ENCODE measurements around the gene MRPL3. TPM values are rescaled to one million over a fixed set of nuclear protein-coding genes. Genes with fewer than 3 reads are reported as not detected.
"Not testable (repeated sequence)": the region's sequence is repeated elsewhere in the genome, so short reads cannot be mapped to it uniquely, and the experiment has no call there.

Gene MRPL3
- polyA plus RNA-seq, 1 donor = 121 TPM

GRCh38 chr3:131505421-131505820 is 2.6 kb upstream of the MRPL3 start:
- DNase-seq = no peak

GRCh38 chr3:131503320-131503635 is 507 bp upstream of the MRPL3 start:
- peak; percentile 3 for DNase-seq

- DNase-seq = no peak
These were observed 822 bp downstream of the MRPL3 start for GRCh38 chr3:131501949-131502348.

- DNase-seq = peak; percentile 20
These were observed 8.1 kb downstream of the MRPL3 start for GRCh38 chr3:131494706-131495105.

- DNase-seq = no peak
These were observed 11.0 kb downstream of the MRPL3 start for GRCh38 chr3:131491775-131492174.

GRCh38 chr3:131491084-131491483 is 11.7 kb downstream of the MRPL3 start:
- DNase-seq = no peak

- not testable (repeated sequence) for DNase-seq
These were observed 16.2 kb downstream of the MRPL3 start for GRCh38 chr3:131486545-131486944.

GRCh38 chr3:131485119-131485518 is 17.7 kb downstream of the MRPL3 start:
- DNase-seq = no peak

GRCh38 chr3:131484496-131485111 is 18.2 kb downstream of the MRPL3 start:
- DNase-seq = no peak

GRCh38 chr3:131480116-131480515 is 22.7 kb downstream of the MRPL3 start:
- DNase-seq = no peak

- no peak for DNase-seq
These were observed 25.0 kb downstream of the MRPL3 start for GRCh38 chr3:131477813-131478212.

GRCh38 chr3:131474115-131474514 is 28.7 kb downstream of the MRPL3 start:
- DNase-seq = no peak

GRCh38 chr3:131470377-131470776 is 32.4 kb downstream of the MRPL3 start:
- DNase-seq = no peak

GRCh38 chr3:131458653-131459052 is 44.1 kb downstream of the MRPL3 start:
- no peak for DNase-seq

GRCh38 chr3:131457220-131457619 is 45.6 kb downstream of the MRPL3 start:
- no peak for DNase-seq

GRCh38 chr3:131454501-131454900 is 48.3 kb downstream of the MRPL3 start:
- no peak for DNase-seq

- no peak for DNase-seq
These were observed 49.2 kb downstream of the MRPL3 start for GRCh38 chr3:131453533-131453932.

- DNase-seq = no peak
These were observed 55.4 kb downstream of the MRPL3 start for GRCh38 chr3:131447349-131447748.

- DNase-seq = no peak
These were observed 58.6 kb downstream of the MRPL3 start for GRCh38 chr3:131444180-131444579.

GRCh38 chr3:131439084-131439483 is 63.7 kb downstream of the MRPL3 start:
- no peak for DNase-seq

- no peak for DNase-seq
These were observed 67.8 kb downstream of the MRPL3 start for GRCh38 chr3:131435000-131435399.

GRCh38 chr3:131432441-131432840 is 70.3 kb downstream of the MRPL3 start:
- DNase-seq = no peak

GRCh38 chr3:131431754-131432153 is 71.0 kb downstream of the MRPL3 start:
- DNase-seq = no peak

GRCh38 chr3:131427226-131427625 is 75.5 kb downstream of the MRPL3 start:
- no peak for DNase-seq

GRCh38 chr3:131421957-131422498 is 80.7 kb downstream of the MRPL3 start:
- no peak for DNase-seq

Data from left kidney (tissue), 2 donors.